Natural killer cell treated with Interleukin-12 subunit alpha and Interleukin-12 subunit beta and Interleukin-15 and Interleukin-18, amount 100 ng/mL, for 72 hours (primary cell): ENCODE measurements around the gene FASLG. TPM values are rescaled to one million over a fixed set of nuclear protein-coding genes. Genes with fewer than 3 reads are reported as not detected.
"Not testable (repeated sequence)": the region's sequence is repeated elsewhere in the genome, so short reads cannot be mapped to it uniquely, and the experiment has no call there.

Experiments
- ATAC-seq, 2 donors: fragments of 150-1000 bp; cut with Tn5 transposase in 1 of 2; sonication (Bioruptor Pico), chemical (Tn5 transposase) in 1 of 2; 2 replicates each; pipeline ENCODE4 v1.10.0; 2021
- DNase-seq: peaks from one replicate; pipeline ENCODE4 v3.0.0; 2022; ENCODE audit warnings: low spot score
- H3K27ac Mint-ChIP-seq, 2 donors: 1 replicate in 1 of 2; 2 replicates in 1 of 2; pipeline ENCODE4 v1.8.0; 2022; ENCODE audit warnings: mixed read lengths in 2 of 2, mild to moderate bottlenecking in 1 of 2, moderate library complexity in 1 of 2
- H3K27me3 Mint-ChIP-seq, 2 donors: 1 replicate in 1 of 2; 2 replicates in 1 of 2; pipeline ENCODE4 v1.8.0; 2022; ENCODE audit warnings: mixed read lengths in 2 of 2
- H3K36me3 Mint-ChIP-seq: one replicate; pipeline ENCODE4 v1.8.0; 2022; ENCODE audit warnings: mixed read lengths
- H3K4me1 Mint-ChIP-seq, 2 donors: 1 replicate in 1 of 2; 2 replicates in 1 of 2; pipeline ENCODE4 v1.8.0; 2022; ENCODE audit warnings: low read depth in 2 of 2, mixed read lengths in 2 of 2, mild to moderate bottlenecking in 1 of 2
- H3K4me3 Mint-ChIP-seq: one replicate; pipeline ENCODE4 v1.8.0; 2022; ENCODE audit warnings: mixed read lengths
- H3K9me3 Mint-ChIP-seq: 2 replicates; pipeline ENCODE4 v1.8.0; 2022; ENCODE audit warnings: mixed read lengths
- total RNA-seq, 2 donors: library from RNA; stranded (reverse); gene quantifications; one replicate each; pipeline ENCODE4 v1.2.3, GENCODE V29; 2022

FASLG gene
- total RNA-seq = 100 to 1,000 TPM in 1 of 2 donors, 10 to 100 TPM in 1; 80.6 to 195 TPM

DNA sequence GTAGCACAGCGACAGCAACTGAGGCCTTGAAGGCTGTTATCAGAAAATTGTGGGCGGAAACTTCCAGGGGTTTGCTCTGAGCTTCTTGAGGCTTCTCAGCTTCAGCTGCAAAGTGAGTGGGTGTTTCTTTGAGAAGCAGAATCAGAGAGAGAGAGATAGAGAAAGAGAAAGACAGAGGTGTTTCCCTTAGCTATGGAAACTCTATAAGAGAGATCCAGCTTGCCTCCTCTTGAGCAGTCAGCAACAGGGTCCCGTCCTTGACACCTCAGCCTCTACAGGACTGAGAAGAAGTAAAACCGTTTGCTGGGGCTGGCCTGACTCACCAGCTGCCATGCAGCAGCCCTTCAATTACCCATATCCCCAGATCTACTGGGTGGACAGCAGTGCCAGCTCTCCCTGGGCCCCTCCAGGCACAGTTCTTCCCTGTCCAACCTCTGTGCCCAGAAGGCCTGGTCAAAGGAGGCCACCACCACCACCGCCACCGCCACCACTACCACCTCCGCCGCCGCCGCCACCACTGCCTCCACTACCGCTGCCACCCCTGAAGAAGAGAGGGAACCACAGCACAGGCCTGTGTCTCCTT lies at the start of gene FASLG:
FASLG (plus strand) TSS at position 233 of the 583 bp plus-strand sequence; CDS start at position 332, 99 bp downstream.
- peak within 1 kb of the TSS; percentile 95 for H3K4me3 Mint-ChIP-seq

GRCh38 chr1:172609528-172609927 lies 49.4 kb upstream of the FASLG start:
- DNase-seq = no peak
- peak overlapping the region; percentile 39 for H3K4me3 Mint-ChIP-seq
- no peaks in the 10 kb centered on the region for H3K27me3 Mint-ChIP-seq
- no peaks in the 10 kb centered on the region for H3K9me3 Mint-ChIP-seq
- H3K27ac Mint-ChIP-seq = peak overlapping the region; percentile 68 to 86
- H3K4me1 Mint-ChIP-seq = peaks cover 18 to 27% of the 10 kb centered on the region in 2 donors
- peaks cover 40% of the 10 kb centered on the region for H3K36me3 Mint-ChIP-seq
- ATAC-seq = peak in 1 of 2 donors; percentile 71

More for the DNA sequence above, at the start of gene FASLG:
- H3K4me1 Mint-ChIP-seq = peaks cover 47 to 71% of the 10 kb centered on the region in 2 donors
- no peaks in the 10 kb centered on the region for H3K27me3 Mint-ChIP-seq
- ATAC-seq (peak; percentile 75 to 84), DNase-seq (peak; percentile 85)
- H3K36me3 Mint-ChIP-seq = peaks cover 30% of the 10 kb centered on the region
- no peaks in the 10 kb centered on the region for H3K9me3 Mint-ChIP-seq
- peak within 1 kb of the TSS; percentile 98 to 100 for H3K27ac Mint-ChIP-seq

- H3K36me3 Mint-ChIP-seq = peaks cover 41% of the 10 kb centered on the region
- peaks cover 17% of the 10 kb centered on the region for H3K9me3 Mint-ChIP-seq
- DNase-seq = no peak
- no peak overlapping the region for H3K4me3 Mint-ChIP-seq
- ATAC-seq = no peak
- H3K27ac Mint-ChIP-seq = no peak overlapping the region
- H3K27me3 Mint-ChIP-seq = no peaks in the 10 kb centered on the region
- H3K4me1 Mint-ChIP-seq = peaks cover 15 to 16% of the 10 kb centered on the region in 2 donors
These were observed 46.4 kb upstream of the FASLG start for GRCh38 chr1:172612478-172612877.

DNA sequence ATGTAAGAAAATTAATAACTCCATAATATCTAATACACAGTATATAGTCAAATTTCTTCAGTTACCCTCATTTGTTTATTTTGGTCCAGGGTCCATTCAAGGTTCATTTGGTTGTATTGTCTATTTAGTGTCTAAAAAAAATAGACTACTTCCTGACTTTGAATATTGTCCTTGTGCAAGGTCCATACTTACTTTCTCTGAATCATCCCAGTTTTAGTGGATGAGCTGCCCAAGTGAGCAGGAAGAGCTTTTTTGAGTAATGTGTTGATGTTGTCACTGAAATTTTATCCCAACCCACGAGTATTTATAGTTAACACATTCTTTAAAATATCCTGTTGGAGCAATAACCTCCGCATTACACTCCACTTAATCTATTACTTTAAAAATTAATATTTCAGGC lies 45.6 kb upstream of the FASLG start:
- H3K27me3 Mint-ChIP-seq = no peaks in the 10 kb centered on the region
- no peak overlapping the region for H3K4me3 Mint-ChIP-seq
- peaks cover 43% of the 10 kb centered on the region for H3K36me3 Mint-ChIP-seq
- DNase-seq (no peak), ATAC-seq (no peak)
- no peak overlapping the region for H3K27ac Mint-ChIP-seq
- H3K9me3 Mint-ChIP-seq = peaks cover 20% of the 10 kb centered on the region
- H3K4me1 Mint-ChIP-seq = peaks cover 15 to 16% of the 10 kb centered on the region in 2 donors

DNA sequence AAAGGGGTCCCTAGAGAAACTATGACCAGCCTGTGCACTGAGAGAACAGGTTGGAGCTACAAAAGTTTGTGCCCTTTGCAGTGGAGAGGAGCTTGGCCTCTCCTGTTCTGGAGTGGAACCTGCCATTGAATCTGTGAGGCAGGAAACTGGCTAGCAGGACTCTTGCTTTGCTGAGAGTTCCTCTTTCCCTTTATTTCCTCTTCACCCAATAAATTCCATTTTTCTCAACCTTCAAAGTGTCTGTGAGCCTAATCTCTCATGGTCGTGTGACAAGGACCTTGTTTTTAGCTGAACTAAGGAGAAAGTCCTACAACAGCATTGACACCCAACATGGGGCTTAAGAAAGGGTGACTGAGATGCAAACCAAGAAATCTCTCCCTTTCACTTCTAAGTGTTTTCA lies 42.7 kb upstream of the FASLG start:
- Mint-ChIP-seq H3K4me3 (no peak overlapping the region), H3K4me1 (peaks cover 7 to 10% of the 10 kb centered on the region in 2 donors), H3K9me3 (peaks cover 25% of the 10 kb centered on the region), H3K27me3 (no peaks in the 10 kb centered on the region), H3K27ac (no peak overlapping the region), H3K36me3 (peaks cover 43% of the 10 kb centered on the region)
- DNase-seq = no peak
- ATAC-seq = no peak

GRCh38 chr1:172616636-172617035 lies 42.3 kb upstream of the FASLG start:
- DNase-seq (no peak), ATAC-seq (no peak)
- Mint-ChIP-seq H3K27me3 (no peaks in the 10 kb centered on the region), H3K27ac (no peak overlapping the region), H3K4me1 (peaks cover 7% of the 10 kb centered on the region in 2 donors), H3K4me3 (no peak overlapping the region), H3K36me3 (peaks cover 43% of the 10 kb centered on the region), H3K9me3 (peaks cover 28% of the 10 kb centered on the region)

DNA sequence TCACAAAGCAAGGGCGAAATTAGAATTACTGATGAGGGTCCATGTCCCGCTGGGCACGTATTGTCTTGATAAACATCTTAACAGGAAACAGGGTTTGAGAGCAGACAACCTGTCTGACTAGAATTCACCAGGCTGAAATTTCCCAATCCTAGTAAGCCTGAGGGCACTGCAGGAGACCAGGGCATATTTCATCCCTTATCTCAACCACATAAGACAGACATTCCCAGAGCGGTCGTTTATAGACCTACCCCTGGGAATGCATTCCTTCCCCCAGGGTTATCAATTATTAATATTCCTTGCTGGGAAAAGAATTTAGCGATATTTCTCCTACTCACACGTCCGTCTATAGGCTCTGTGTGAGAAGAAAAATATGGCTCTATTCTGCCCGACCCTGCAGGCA lies 38.3 kb upstream of the FASLG start:
- H3K9me3 Mint-ChIP-seq = peaks cover 27% of the 10 kb centered on the region
- peaks cover 7 to 11% of the 10 kb centered on the region in 2 donors for H3K4me1 Mint-ChIP-seq
- H3K36me3 Mint-ChIP-seq = peaks cover 48% of the 10 kb centered on the region
- H3K4me3 Mint-ChIP-seq, H3K27ac Mint-ChIP-seq, H3K27me3 Mint-ChIP-seq, ATAC-seq, DNase-seq: not testable (repeated sequence)

GRCh38 chr1:172622541-172622940 lies 36.4 kb upstream of the FASLG start:
- no peak for DNase-seq
- H3K4me3 Mint-ChIP-seq = no peak overlapping the region
- peaks cover 9 to 11% of the 10 kb centered on the region in 2 donors for H3K4me1 Mint-ChIP-seq
- H3K27me3 Mint-ChIP-seq = no peaks in the 10 kb centered on the region
- peaks cover 11% of the 10 kb centered on the region for H3K9me3 Mint-ChIP-seq
- ATAC-seq = no peak
- H3K27ac Mint-ChIP-seq = no peak overlapping the region
- peaks cover 31% of the 10 kb centered on the region for H3K36me3 Mint-ChIP-seq

DNA sequence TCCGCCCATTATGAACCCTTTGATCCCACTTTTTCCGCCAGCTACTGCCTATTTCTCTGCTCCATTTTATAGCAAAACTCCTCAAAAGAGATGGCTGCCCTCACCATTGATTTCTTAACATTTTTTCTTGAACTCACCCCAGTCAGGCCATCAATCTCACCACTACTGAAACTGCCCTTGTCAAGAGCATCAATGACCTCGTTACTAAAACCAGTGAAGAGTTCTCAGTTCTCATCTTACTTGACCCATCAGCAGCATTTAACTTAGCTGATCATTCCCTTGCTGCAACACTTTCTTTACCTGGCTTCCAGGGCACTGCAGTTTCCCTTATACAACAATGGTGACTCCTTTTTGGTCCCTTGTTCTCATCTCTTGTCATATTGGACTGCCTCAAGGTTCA lies 35.2 kb upstream of the FASLG start:
- ATAC-seq (no peak), DNase-seq (no peak)
- peaks cover 11 to 18% of the 10 kb centered on the region in 2 donors for H3K4me1 Mint-ChIP-seq
- H3K27ac Mint-ChIP-seq = no peak overlapping the region
- H3K36me3 Mint-ChIP-seq = peaks cover 29% of the 10 kb centered on the region
- H3K9me3 Mint-ChIP-seq = peaks cover 9% of the 10 kb centered on the region
- H3K4me3 Mint-ChIP-seq = no peak overlapping the region
- H3K27me3 Mint-ChIP-seq = no peaks in the 10 kb centered on the region

DNA sequence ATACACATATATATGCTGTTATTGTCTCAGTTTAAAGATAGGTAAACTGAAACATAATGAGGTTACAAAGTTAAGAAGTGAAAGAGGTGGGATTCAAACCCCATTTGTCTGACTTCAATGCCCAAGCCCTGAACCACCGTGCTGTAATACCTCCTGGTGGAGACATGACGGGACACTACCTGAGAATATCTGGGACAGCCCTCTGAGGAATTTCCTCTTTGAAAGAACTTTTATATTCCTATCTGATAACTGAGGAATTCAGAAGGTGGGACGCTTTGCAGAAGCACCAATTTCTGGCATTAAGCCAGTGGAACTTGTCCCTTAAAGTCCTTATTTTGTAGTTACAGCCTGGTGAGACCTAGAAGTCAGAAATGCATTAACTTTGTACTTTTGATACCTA lies 32.1 kb upstream of the FASLG start:
- Mint-ChIP-seq H3K27ac (no peak overlapping the region), H3K4me1 (peaks cover 25 to 35% of the 10 kb centered on the region in 2 donors), H3K9me3 (no peaks in the 10 kb centered on the region), H3K27me3 (no peaks in the 10 kb centered on the region), H3K4me3 (no peak overlapping the region), H3K36me3 (peaks cover 11% of the 10 kb centered on the region)
- DNase-seq = no peak
- ATAC-seq = no peak

DNA sequence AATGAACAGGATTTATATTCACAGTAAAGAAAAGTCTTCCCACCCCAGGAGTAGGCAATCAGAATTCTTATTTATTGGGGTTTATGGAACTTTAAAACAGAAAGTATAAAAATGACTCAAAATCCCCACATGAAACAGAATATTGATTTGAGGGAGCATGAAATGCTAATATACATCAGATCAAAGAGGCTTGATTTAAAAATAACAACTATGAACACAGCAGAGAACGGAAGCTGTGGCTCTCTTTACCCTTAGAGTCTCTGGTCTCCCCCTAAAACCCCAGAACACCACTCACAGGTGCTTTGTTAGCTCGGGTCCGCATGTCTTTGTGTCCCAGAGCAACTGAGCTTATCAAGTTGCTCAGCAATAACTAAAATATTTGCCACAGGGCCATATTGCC lies 31.2 kb upstream of the FASLG start:
- ATAC-seq (no peak), DNase-seq (no peak)
- H3K4me3 Mint-ChIP-seq = peak overlapping the region; percentile 35
- H3K4me1 Mint-ChIP-seq = peaks cover 30 to 35% of the 10 kb centered on the region in 2 donors
- H3K9me3 Mint-ChIP-seq = no peaks in the 10 kb centered on the region
- peak overlapping the region in 1 of 2 donors; percentile 47 for H3K27ac Mint-ChIP-seq
- peaks cover 2% of the 10 kb centered on the region for H3K36me3 Mint-ChIP-seq
- H3K27me3 Mint-ChIP-seq = no peaks in the 10 kb centered on the region

DNA sequence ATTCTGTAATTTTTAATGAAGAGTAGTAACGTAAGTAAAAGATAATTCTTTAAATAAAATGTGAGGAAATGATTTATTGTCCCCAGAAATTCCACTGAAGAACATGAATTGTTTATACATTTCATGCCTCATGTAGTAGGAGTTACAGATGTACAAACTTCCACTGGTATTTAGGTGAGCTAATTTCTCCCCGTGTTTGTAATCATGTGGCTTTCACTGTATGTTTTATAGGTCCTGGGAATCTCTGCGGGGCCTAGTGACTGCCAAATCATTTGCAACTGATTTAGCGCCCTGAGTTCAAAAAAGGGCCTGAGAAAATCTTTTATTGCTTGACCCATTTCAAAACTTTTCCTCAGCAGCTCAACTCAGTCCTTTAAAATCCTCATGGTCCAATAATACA lies 30.5 kb upstream of the FASLG start:
- Mint-ChIP-seq H3K27ac (peak overlapping the region in 1 of 2 donors; percentile 47), H3K4me3 (peak overlapping the region; percentile 35), H3K4me1 (peaks cover 30 to 35% of the 10 kb centered on the region in 2 donors)

DNA sequence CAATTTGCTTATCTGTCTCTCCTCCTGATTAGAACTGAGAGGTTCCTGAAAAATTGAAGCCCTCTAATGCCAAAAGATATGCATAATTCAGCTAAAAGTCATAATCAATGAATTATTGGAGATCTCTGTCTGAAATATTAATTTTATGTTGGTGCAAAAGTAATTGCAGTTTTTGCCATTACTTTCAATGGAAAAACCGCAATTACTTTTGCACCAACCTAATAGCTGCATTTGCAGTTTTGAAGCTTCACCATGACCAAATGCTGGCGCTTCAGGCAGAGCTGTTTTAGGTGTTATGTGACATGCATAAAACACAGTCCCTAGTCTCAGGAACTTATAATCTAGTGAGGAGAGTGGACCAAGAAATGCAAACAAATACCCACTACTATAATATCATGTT lies 29.7 kb upstream of the FASLG start:
- Mint-ChIP-seq H3K27ac (peak overlapping the region; percentile 76 to 87), H3K36me3 (no peaks in the 10 kb centered on the region), H3K27me3 (no peaks in the 10 kb centered on the region), H3K4me1 (peaks cover 26 to 35% of the 10 kb centered on the region in 2 donors), H3K9me3 (no peaks in the 10 kb centered on the region), H3K4me3 (peak overlapping the region; percentile 77)
- ATAC-seq (no peak), DNase-seq (no peak)

More for the DNA sequence above, 30.5 kb upstream of the FASLG start:
- Mint-ChIP-seq H3K27me3 (no peaks in the 10 kb centered on the region), H3K9me3 (no peaks in the 10 kb centered on the region), H3K36me3 (no peaks in the 10 kb centered on the region)
- ATAC-seq (no peak), DNase-seq (no peak)

GRCh38 chr1:172629638-172630037 lies 29.3 kb upstream of the FASLG start:
- H3K36me3 Mint-ChIP-seq = no peaks in the 10 kb centered on the region
- peak overlapping the region; percentile 76 to 87 for H3K27ac Mint-ChIP-seq
- peak overlapping the region; percentile 77 for H3K4me3 Mint-ChIP-seq
- H3K4me1 Mint-ChIP-seq = peaks cover 26 to 35% of the 10 kb centered on the region in 2 donors
- ATAC-seq = peak; percentile 63 to 67
- H3K9me3 Mint-ChIP-seq = no peaks in the 10 kb centered on the region
- no peak for DNase-seq
- H3K27me3 Mint-ChIP-seq = no peaks in the 10 kb centered on the region
